Measurements from ENCODE around the gene ZNF573. TPM values are rescaled to one million over a fixed set of nuclear protein-coding genes. Genes with fewer than 3 reads are reported as not detected.

Gene ZNF573
- total and polyA plus RNA-seq, 2 of the 13 experiments (the other 11 are each of a cell fraction or from before 2014, with no cell fraction given), result 3.1 to 9.3 TPM

GRCh38 chr19:37779127-37780005 is at the start of gene ZNF573 (continued):
- TF ChIP-seq NFIB (CRISPR knock-in tag; IDR thresholded peaks at IDR 0.05; ENCODE audit: borderline replicate concordance), result no peak
- TF ChIP-seq ISX (CRISPR knock-in tag; conservative IDR thresholded peaks at IDR 0.05), result no peak
- TF ChIP-seq KAT8 (CRISPR knock-in tag; IDR thresholded peaks at IDR 0.05), result peak; percentile 70
- 0 out of 2 replicates have a peak, but pooled peaks have one; percentile 45 for TF ChIP-seq ZNF567 (CRISPR knock-in tag; IDR thresholded peaks at IDR 0.05; ENCODE audit: borderline replicate concordance)
- TF ChIP-seq ZNF674 (CRISPR knock-in tag; IDR thresholded peaks at IDR 0.05; ENCODE audit: low read depth), result no peak
- TF ChIP-seq RBFOX2 (IDR thresholded peaks at IDR 0.05; ENCODE audit: low read depth, low read length), result peak; percentile 59
- no peak for TF ChIP-seq ZNF550 (CRISPR knock-in tag; IDR thresholded peaks at IDR 0.05; ENCODE audit: borderline replicate concordance)
- TF ChIP-seq SMYD3 (CRISPR knock-in tag; IDR thresholded peaks at IDR 0.05), result no peak
- TF ChIP-seq ZNF788 (CRISPR knock-in tag; IDR thresholded peaks at IDR 0.05; ENCODE audit: borderline replicate concordance), result peak; percentile 49; the same call in 1 of the 2 replicates
- no peak for TF ChIP-seq ZNF800 (CRISPR knock-in tag; IDR thresholded peaks at IDR 0.05)
- TF ChIP-seq ZBTB26 (CRISPR knock-in tag; IDR thresholded peaks at IDR 0.05; ENCODE audit: borderline replicate concordance), result no peak
- peak; percentile 50; the same call in 1 of the 2 replicates for TF ChIP-seq MIXL1 (CRISPR knock-in tag; IDR thresholded peaks at IDR 0.05)
- TF ChIP-seq ZNF597 (CRISPR knock-in tag; IDR thresholded peaks at IDR 0.05), result no peak
- no peak for TF ChIP-seq MATR3 (CRISPR knock-in tag; IDR thresholded peaks at IDR 0.05)
- no peak; the same call in 1 of the 2 replicates for TF ChIP-seq THAP7 (CRISPR knock-in tag; IDR thresholded peaks at IDR 0.05)
- TF ChIP-seq ELF4 (CRISPR knock-in tag; IDR thresholded peaks at IDR 0.05; ENCODE audit: borderline replicate concordance), result no peak
- peak; percentile 66; the same call in 1 of the 2 replicates for TF ChIP-seq ZNF670 (CRISPR knock-in tag; IDR thresholded peaks at IDR 0.05; ENCODE audit: borderline replicate concordance)
- no peak for TF ChIP-seq CHD2 (IDR thresholded peaks at IDR 0.05; ENCODE audit: low read depth, low read length)
- peak; percentile 72 for TF ChIP-seq GMEB1 (CRISPR knock-in tag; IDR thresholded peaks at IDR 0.05; ENCODE audit: borderline replicate concordance)
- TF ChIP-seq NFE2L1 (CRISPR knock-in tag; IDR thresholded peaks at IDR 0.05; ENCODE audit: borderline replicate concordance), result no peak
- TF ChIP-seq CBX5 (CRISPR knock-in tag; IDR thresholded peaks at IDR 0.05; ENCODE audit: borderline replicate concordance), result peak; percentile 28; the same call in 1 of the 2 replicates
- peak; percentile 76; the same call in 1 of the 2 replicates for TF ChIP-seq ZNF839 (CRISPR knock-in tag; IDR thresholded peaks at IDR 0.05; ENCODE audit: borderline replicate concordance)

Measured in HepG2 (cell line).